Activated CD4-positive, alpha-beta T cell treated with anti-CD3 and anti-CD28 coated beads, Interleukin-2, Interleukin-6, amounts not matched to agents 100 ng/mL and 50 ng/mL, durations not matched to agents 16 hours and 8 hours (primary cell): ENCODE measurements around the gene COCH.
"Not testable (repeated sequence)": the region's sequence is repeated elsewhere in the genome, so short reads cannot be mapped to it uniquely, and the experiment has no call there.

Experiments used
- DNase-seq: peaks from one replicate; pipeline ENCODE4 v3.0.0-alpha.2; 2020

The COCH gene

GRCh38 chr14:30876692-30877091 lies 2.3 kb downstream of the COCH start:
- DNase-seq, result no peak

GRCh38 chr14:30882431-30882830 lies 8.1 kb downstream of the COCH start:
- DNase-seq, result no peak

GRCh38 chr14:30883508-30884294 lies 9.3 kb downstream of the COCH start:
- peak; percentile 36 for DNase-seq

- DNase-seq, result no peak
Measured at GRCh38 chr14:30884901-30885300, 10.5 kb downstream of the COCH start.

- DNase-seq, result no peak
Measured at GRCh38 chr14:30885840-30886740, 11.7 kb downstream of the COCH start.

- no peak for DNase-seq
Measured at GRCh38 chr14:30888480-30889243, 14.3 kb downstream of the COCH start.

GRCh38 chr14:30889244-30889594 lies 14.9 kb downstream of the COCH start:
- no peak for DNase-seq

- DNase-seq, result no peak
Measured at GRCh38 chr14:30893819-30894218, 19.5 kb downstream of the COCH start.

GRCh38 chr14:30894923-30895515 lies 20.7 kb downstream of the COCH start:
- DNase-seq, result no peak

GRCh38 chr14:30896435-30896834 lies 22.1 kb downstream of the COCH start:
- DNase-seq, result no peak

- not testable (repeated sequence) for DNase-seq
Measured at GRCh38 chr14:30897121-30897520, 22.8 kb downstream of the COCH start.

- DNase-seq, result no peak
Measured at GRCh38 chr14:30903285-30904124, 29.1 kb downstream of the COCH start.

GRCh38 chr14:30906752-30907658 lies 32.6 kb downstream of the COCH start:
- DNase-seq, result peak; percentile 16

GRCh38 chr14:30907659-30908057 lies 33.3 kb downstream of the COCH start:
- no peak for DNase-seq

- DNase-seq, result no peak
Measured at GRCh38 chr14:30908826-30909225, 34.5 kb downstream of the COCH start.

- no peak for DNase-seq
Measured at GRCh38 chr14:30914812-30915211, 40.5 kb downstream of the COCH start.

- no peak for DNase-seq
Measured at GRCh38 chr14:30915596-30915995, 41.2 kb downstream of the COCH start.

GRCh38 chr14:30921305-30921704 lies 46.9 kb downstream of the COCH start:
- DNase-seq, result peak; percentile 7

GRCh38 chr14:30921788-30922187 lies 47.4 kb downstream of the COCH start:
- no peak for DNase-seq

GRCh38 chr14:30925254-30925653 lies 50.9 kb downstream of the COCH start:
- DNase-seq, result no peak

- DNase-seq, result peak; percentile 9
Measured at GRCh38 chr14:30928462-30928861, 54.1 kb downstream of the COCH start.
